OCI-LY7 (cell line): ENCODE data around the gene UNC80.

Source experiments
- EZH2phosphoT487 ChIP-seq: fragments of 200-600 bp; sonication (generic); IDR thresholded peaks from 2 replicates; pipeline ENCODE4 v1.6.1; 2018; ENCODE audit warnings: low read depth, borderline replicate concordance, mild to moderate bottlenecking, mixed run types, antibody characterized with exemption, low read length, moderate library complexity, mixed read lengths
- TF ChIP-seq, protein P1 (sequence below): fragments of 200-600 bp; sonication (generic); conservative IDR thresholded peaks from 2 replicates; pipeline ENCODE4 v1.5.1; 2014; ENCODE audit warnings: mild to moderate bottlenecking, antibody characterized with exemption, low read length, moderate library complexity, mixed read lengths

DNA sequence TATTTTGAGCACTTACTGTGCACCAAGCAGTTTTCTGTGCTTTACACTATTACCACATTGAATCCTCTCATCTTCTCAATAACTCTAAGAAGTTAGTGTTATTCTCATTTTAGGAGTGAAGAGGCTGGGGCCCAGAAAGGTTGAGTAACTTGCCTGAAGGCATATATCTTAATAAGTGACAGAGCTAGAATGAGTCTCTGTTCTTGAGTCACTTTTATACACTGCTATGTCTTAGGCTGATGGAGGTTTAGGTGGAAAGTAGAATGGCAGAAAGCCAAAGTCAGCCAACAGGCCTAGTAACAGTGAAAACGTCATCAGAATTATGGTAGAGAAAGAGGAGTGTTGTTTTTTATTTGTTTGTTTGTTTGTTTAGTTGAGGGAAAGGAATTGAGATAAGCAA, 202.9 kb downstream of the UNC80 start:
- TF ChIP-seq, protein P1, sequence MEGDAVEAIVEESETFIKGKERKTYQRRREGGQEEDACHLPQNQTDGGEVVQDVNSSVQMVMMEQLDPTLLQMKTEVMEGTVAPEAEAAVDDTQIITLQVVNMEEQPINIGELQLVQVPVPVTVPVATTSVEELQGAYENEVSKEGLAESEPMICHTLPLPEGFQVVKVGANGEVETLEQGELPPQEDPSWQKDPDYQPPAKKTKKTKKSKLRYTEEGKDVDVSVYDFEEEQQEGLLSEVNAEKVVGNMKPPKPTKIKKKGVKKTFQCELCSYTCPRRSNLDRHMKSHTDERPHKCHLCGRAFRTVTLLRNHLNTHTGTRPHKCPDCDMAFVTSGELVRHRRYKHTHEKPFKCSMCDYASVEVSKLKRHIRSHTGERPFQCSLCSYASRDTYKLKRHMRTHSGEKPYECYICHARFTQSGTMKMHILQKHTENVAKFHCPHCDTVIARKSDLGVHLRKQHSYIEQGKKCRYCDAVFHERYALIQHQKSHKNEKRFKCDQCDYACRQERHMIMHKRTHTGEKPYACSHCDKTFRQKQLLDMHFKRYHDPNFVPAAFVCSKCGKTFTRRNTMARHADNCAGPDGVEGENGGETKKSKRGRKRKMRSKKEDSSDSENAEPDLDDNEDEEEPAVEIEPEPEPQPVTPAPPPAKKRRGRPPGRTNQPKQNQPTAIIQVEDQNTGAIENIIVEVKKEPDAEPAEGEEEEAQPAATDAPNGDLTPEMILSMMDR = no peak
- no peak for TF ChIP-seq EZH2phosphoT487
